Stimulated activated naive CD8-positive, alpha-beta T cell treated with anti-CD3 and anti-CD28 coated beads, Interleukin-15, amount 100 ng/mL, for 72 hours (primary cell): ENCODE data around the gene SEC31B.

ENCODE experiments used
- ATAC-seq: fragments of 150-1000 bp; cut with Tn5 transposase; 2 replicates; pipeline ENCODE4 v1.10.0; 2021; ENCODE audit warnings: mild to moderate bottlenecking, moderate library complexity
- DNase-seq, 2 donors: peaks; one replicate each; pipeline ENCODE4 v3.0.0; 2021 to 2022
- H3K27ac Mint-ChIP-seq, 2 donors: one replicate each; pipeline ENCODE4 v1.8.0; 2022; ENCODE audit warnings: mild to moderate bottlenecking in 2 of 2, mixed read lengths in 2 of 2, moderate library complexity in 2 of 2
- H3K27me3 Mint-ChIP-seq: one replicate; pipeline ENCODE4 v1.8.0; 2022; ENCODE audit warnings: mixed read lengths
- H3K4me1 Mint-ChIP-seq: one replicate; pipeline ENCODE4 v1.8.0; 2022; ENCODE audit warnings: mild to moderate bottlenecking, mixed read lengths
- H3K4me3 Mint-ChIP-seq, 2 donors: one replicate each; pipeline ENCODE4 v1.8.0; 2022; ENCODE audit warnings: mild to moderate bottlenecking in 2 of 2, mixed read lengths in 2 of 2, moderate library complexity in 1 of 2
- H3K9me3 Mint-ChIP-seq, 2 donors: one replicate each; pipeline ENCODE4 v1.8.0; 2022; ENCODE audit warnings: mixed read lengths in 2 of 2

Gene SEC31B

GRCh38 chr10:100537475-100537874, 17.8 kb upstream of the SEC31B start:
- H3K27me3 Mint-ChIP-seq, result no peaks in the 10 kb centered on the region
- H3K9me3 Mint-ChIP-seq, result no peaks in the 10 kb centered on the region
- DNase-seq, result no peak
- no peak overlapping the region for H3K27ac Mint-ChIP-seq
- no peak for ATAC-seq
- no peaks in the 10 kb centered on the region for H3K4me1 Mint-ChIP-seq
- H3K4me3 Mint-ChIP-seq, result peak overlapping the region; percentile 21 to 68

- Mint-ChIP-seq H3K4me3 (peak within 1 kb of the TSS in 1 of 2 donors; percentile 57), H3K27ac (peak within 1 kb of the TSS; percentile 19 to 58), H3K9me3 (no peaks in the 10 kb centered on the region), H3K4me1 (peaks cover 11% of the 10 kb centered on the region), H3K27me3 (no peaks in the 10 kb centered on the region)
- DNase-seq (peak; percentile 86 to 92), ATAC-seq (peak; percentile 96)
Observed at GRCh38 chr10:100535715-100536353, 16.2 kb upstream of the SEC31B start, which contains the start of gene HIF1AN. TSS of gene HIF1AN (plus strand) at chr10:100535943. CDS start at chr10:100535959, 16 bp downstream.

GRCh38 chr10:100535338-100535714, 15.7 kb upstream of the SEC31B start:
- ATAC-seq (peak; percentile 36), DNase-seq (no peak)
- Mint-ChIP-seq H3K27ac (no peak overlapping the region), H3K4me3 (no peak overlapping the region), H3K4me1 (peaks cover 13% of the 10 kb centered on the region), H3K27me3 (no peaks in the 10 kb centered on the region), H3K9me3 (no peaks in the 10 kb centered on the region)

GRCh38 chr10:100534726-100535125, 15.1 kb upstream of the SEC31B start:
- no peak for DNase-seq
- Mint-ChIP-seq H3K4me1 (peaks cover 19% of the 10 kb centered on the region), H3K27me3 (no peaks in the 10 kb centered on the region), H3K4me3 (peak overlapping the region in 1 of 2 donors; percentile 57), H3K27ac (peak overlapping the region in 1 of 2 donors; percentile 58), H3K9me3 (no peaks in the 10 kb centered on the region)
- no peak for ATAC-seq

- ATAC-seq, result peak; percentile 39
- H3K27ac Mint-ChIP-seq, result no peak overlapping the region
Observed at GRCh38 chr10:100531761-100532160, 12.1 kb upstream of the SEC31B start.

GRCh38 chr10:100529475-100530298, 10.0 kb upstream of the SEC31B start, which contains the start of gene NDUFB8:
TSS of gene NDUFB8 (minus strand) at chr10:100529871. CDS start at chr10:100529851, 20 bp downstream.
- Mint-ChIP-seq H3K4me3 (peak within 1 kb of the TSS; percentile 96 to 97), H3K4me1 (peaks cover 39% of the 10 kb centered on the region), H3K27ac (peak within 1 kb of the TSS; percentile 98 to 99), H3K9me3 (no peaks in the 10 kb centered on the region), H3K27me3 (no peaks in the 10 kb centered on the region)
- ATAC-seq (peak; percentile 71), DNase-seq (peak; percentile 84 to 88)

More at GRCh38 chr10:100531761-100532160, 12.1 kb upstream of the SEC31B start:
- DNase-seq, result no peak
- peaks cover 22% of the 10 kb centered on the region for H3K4me1 Mint-ChIP-seq
- peak overlapping the region in 1 of 2 donors; percentile 64 for H3K4me3 Mint-ChIP-seq
- H3K27me3 Mint-ChIP-seq, result no peaks in the 10 kb centered on the region
- H3K9me3 Mint-ChIP-seq, result no peaks in the 10 kb centered on the region

- H3K27ac Mint-ChIP-seq, result peak overlapping the region; percentile 98 to 99
- H3K4me3 Mint-ChIP-seq, result peak overlapping the region; percentile 96 to 97
- no peaks in the 10 kb centered on the region for H3K9me3 Mint-ChIP-seq
- H3K27me3 Mint-ChIP-seq, result no peaks in the 10 kb centered on the region
- peaks cover 45% of the 10 kb centered on the region for H3K4me1 Mint-ChIP-seq
- DNase-seq (no peak), ATAC-seq (peak; percentile 24)
Observed at GRCh38 chr10:100528921-100529474, 9.3 kb upstream of the SEC31B start.

- ATAC-seq (peak; percentile 74), DNase-seq (peak in 1 of 2 donors; percentile 54)
- peak overlapping the region; percentile 96 to 97 for H3K4me3 Mint-ChIP-seq
- H3K27me3 Mint-ChIP-seq, result no peaks in the 10 kb centered on the region
- H3K27ac Mint-ChIP-seq, result peak overlapping the region; percentile 98 to 99
- H3K4me1 Mint-ChIP-seq, result peaks cover 50% of the 10 kb centered on the region
- H3K9me3 Mint-ChIP-seq, result no peaks in the 10 kb centered on the region
Observed at GRCh38 chr10:100528123-100528886, 8.6 kb upstream of the SEC31B start.

GRCh38 chr10:100524638-100525037, 5.0 kb upstream of the SEC31B start:
- Mint-ChIP-seq H3K27ac (no peak overlapping the region), H3K4me3 (no peak overlapping the region), H3K9me3 (no peaks in the 10 kb centered on the region), H3K27me3 (no peaks in the 10 kb centered on the region), H3K4me1 (peaks cover 31% of the 10 kb centered on the region)
- DNase-seq (no peak), ATAC-seq (no peak)

GRCh38 chr10:100524206-100524605, 4.5 kb upstream of the SEC31B start:
- H3K27me3 Mint-ChIP-seq, result no peaks in the 10 kb centered on the region

GRCh38 chr10:100522945-100523344, 3.3 kb upstream of the SEC31B start:
- ATAC-seq (no peak), DNase-seq (no peak)
- no peaks in the 10 kb centered on the region for H3K9me3 Mint-ChIP-seq
- no peaks in the 10 kb centered on the region for H3K27me3 Mint-ChIP-seq
- H3K27ac Mint-ChIP-seq, result no peak overlapping the region
- peaks cover 48% of the 10 kb centered on the region for H3K4me1 Mint-ChIP-seq
- no peak overlapping the region for H3K4me3 Mint-ChIP-seq

More at GRCh38 chr10:100524206-100524605, 4.5 kb upstream of the SEC31B start:
- Mint-ChIP-seq H3K27ac (no peak overlapping the region), H3K4me3 (no peak overlapping the region), H3K4me1 (peaks cover 35% of the 10 kb centered on the region), H3K9me3 (no peaks in the 10 kb centered on the region)
- DNase-seq (no peak), ATAC-seq (no peak)

- no peak for DNase-seq
- H3K4me3 Mint-ChIP-seq, result no peak overlapping the region
- no peaks in the 10 kb centered on the region for H3K9me3 Mint-ChIP-seq
- H3K27ac Mint-ChIP-seq, result no peak overlapping the region
- ATAC-seq, result no peak
- H3K4me1 Mint-ChIP-seq, result peaks cover 53% of the 10 kb centered on the region
- H3K27me3 Mint-ChIP-seq, result no peaks in the 10 kb centered on the region
Observed at GRCh38 chr10:100522107-100522801, 2.6 kb upstream of the SEC31B start.

GRCh38 chr10:100520811-100521210, 1.1 kb upstream of the SEC31B start:
- DNase-seq (no peak), ATAC-seq (no peak)
- Mint-ChIP-seq H3K4me3 (no peak overlapping the region), H3K27ac (peak overlapping the region in 1 of 2 donors; percentile 57), H3K9me3 (no peaks in the 10 kb centered on the region), H3K27me3 (no peaks in the 10 kb centered on the region), H3K4me1 (peaks cover 46% of the 10 kb centered on the region)

- peak; percentile 41 to 55 for DNase-seq
- peak; percentile 83 for ATAC-seq
- H3K27ac Mint-ChIP-seq, result no peak overlapping the region
Observed at GRCh38 chr10:100518761-100519241, 860 bp downstream of the SEC31B start.

More at GRCh38 chr10:100518761-100519241, 860 bp downstream of the SEC31B start:
- Mint-ChIP-seq H3K4me1 (peaks cover 34% of the 10 kb centered on the region), H3K27me3 (no peaks in the 10 kb centered on the region), H3K9me3 (no peaks in the 10 kb centered on the region), H3K4me3 (peak overlapping the region; percentile 48 to 66)
